ENCODE measurements around the gene SNU13. TPM values are rescaled to one million over a fixed set of nuclear protein-coding genes. Genes with fewer than 3 reads are reported as not detected.
"Not testable (repeated sequence)": the region's sequence is repeated elsewhere in the genome, so short reads cannot be mapped to it uniquely, and the experiment has no call there.

Gene SNU13
- total RNA-seq, 1 experiment from 2014 or later = 185 TPM

DNA sequence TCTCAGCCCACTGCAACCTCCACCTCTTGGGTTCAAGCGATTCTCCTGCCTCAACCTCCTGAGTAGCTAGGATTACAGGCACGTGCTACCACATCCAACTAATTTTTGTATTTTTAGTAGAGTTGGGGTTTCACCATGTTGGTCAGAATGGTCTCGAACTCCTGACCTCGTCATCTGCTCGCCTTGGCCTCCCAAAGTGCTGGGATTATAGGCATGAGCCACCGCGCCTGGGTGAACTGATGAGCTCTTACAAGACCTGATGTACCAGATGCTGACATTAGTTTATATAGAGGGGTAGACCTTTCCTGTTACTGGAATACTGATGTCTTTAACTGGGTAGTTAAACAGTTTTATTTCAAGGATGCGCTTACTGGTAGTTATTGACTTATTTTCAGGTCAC is 54.1 kb downstream of the SNU13 start:
- H3K79me2 ChIP-seq (ENCODE audit: low read length) = peaks cover 53% of the 10 kb centered on the region
- H3K4me3 ChIP-seq (ENCODE audit: low read length); DNase-seq; H3K4me1 ChIP-seq (ENCODE audit: low read length); H2AFZ ChIP-seq (ENCODE audit: low read length); H3K9me2 ChIP-seq (replicated peaks; ENCODE audit: insufficient read depth, low read length); H3K27me3 ChIP-seq (ENCODE audit: low read length); H3K4me2 ChIP-seq (ENCODE audit: low read depth, low read length, poor library complexity, severe bottlenecking); H3K9me3 ChIP-seq (ENCODE audit: low read length); H3K27ac ChIP-seq (ENCODE audit: low read length); H3K9ac ChIP-seq (ENCODE audit: low read length): not testable (repeated sequence)
- peaks cover 15% of the 10 kb centered on the region; the same call in 1 of the 2 replicates for H4K20me1 ChIP-seq (ENCODE audit: insufficient read depth, low read depth, low read length)
- peaks cover 52% of the 10 kb centered on the region for H3K36me3 ChIP-seq (ENCODE audit: insufficient read depth, low read length)

- H3K9me3 ChIP-seq (ENCODE audit: low read length); H3K9ac ChIP-seq (ENCODE audit: low read length); H3K27me3 ChIP-seq (ENCODE audit: low read length); H3K27ac ChIP-seq (ENCODE audit: low read length); H3K4me2 ChIP-seq (ENCODE audit: low read depth, low read length, poor library complexity, severe bottlenecking); DNase-seq; H3K9me2 ChIP-seq (replicated peaks; ENCODE audit: insufficient read depth, low read length); H2AFZ ChIP-seq (ENCODE audit: low read length); H3K4me1 ChIP-seq (ENCODE audit: low read length); H3K4me3 ChIP-seq (ENCODE audit: low read length): not testable (repeated sequence)
- 0 out of 2 replicates have a peak, but pooled peaks cover 10% of the 10 kb centered on the region for H4K20me1 ChIP-seq (ENCODE audit: insufficient read depth, low read depth, low read length)
- H3K79me2 ChIP-seq (ENCODE audit: low read length) = peaks cover 63% of the 10 kb centered on the region
- H3K36me3 ChIP-seq (ENCODE audit: insufficient read depth, low read length) = peaks cover 52% of the 10 kb centered on the region
These were observed 57.1 kb downstream of the SNU13 start for GRCh38 chr22:41631615-41632014.

GRCh38 chr22:41631115-41631514 is 57.6 kb downstream of the SNU13 start:
- peaks cover 59% of the 10 kb centered on the region for H3K79me2 ChIP-seq (ENCODE audit: low read length)
- H3K36me3 ChIP-seq (ENCODE audit: insufficient read depth, low read length) = peaks cover 47% of the 10 kb centered on the region

GRCh38 chr22:41625577-41625976 is 63.1 kb downstream of the SNU13 start:
- Histone ChIP-seq H3K4me3 (ENCODE audit: low read length) (no peak overlapping the region), H3K4me1 (ENCODE audit: low read length) (peaks cover 5% of the 10 kb centered on the region), H3K9me2 (replicated peaks; ENCODE audit: insufficient read depth, low read length) (no peaks in the 10 kb centered on the region), H3K4me2 (ENCODE audit: low read depth, low read length, poor library complexity, severe bottlenecking) (no peak overlapping the region), H3K36me3 (ENCODE audit: insufficient read depth, low read length) (peaks cover 40% of the 10 kb centered on the region), H2AFZ (ENCODE audit: low read length) (no peak overlapping the region), H3K27ac (ENCODE audit: low read length) (no peak overlapping the region), H3K79me2 (ENCODE audit: low read length) (peaks cover 68% of the 10 kb centered on the region), H3K9me3 (ENCODE audit: low read length) (no peaks in the 10 kb centered on the region), H4K20me1 (ENCODE audit: insufficient read depth, low read depth, low read length) (peaks cover 11% of the 10 kb centered on the region; the same call in 1 of the 2 replicates), H3K27me3 (ENCODE audit: low read length) (no peaks in the 10 kb centered on the region), H3K9ac (ENCODE audit: low read length) (no peak overlapping the region)
- no peak for DNase-seq

More at GRCh38 chr22:41631115-41631514, 57.6 kb downstream of the SNU13 start:
- H3K9me2 ChIP-seq (replicated peaks; ENCODE audit: insufficient read depth, low read length); H3K27me3 ChIP-seq (ENCODE audit: low read length); H3K4me3 ChIP-seq (ENCODE audit: low read length); H3K27ac ChIP-seq (ENCODE audit: low read length); DNase-seq; H3K9me3 ChIP-seq (ENCODE audit: low read length); H3K9ac ChIP-seq (ENCODE audit: low read length); H3K4me1 ChIP-seq (ENCODE audit: low read length); H2AFZ ChIP-seq (ENCODE audit: low read length); H3K4me2 ChIP-seq (ENCODE audit: low read depth, low read length, poor library complexity, severe bottlenecking): not testable (repeated sequence)
- H4K20me1 ChIP-seq (ENCODE audit: insufficient read depth, low read depth, low read length) = 0 out of 2 replicates have a peak, but pooled peaks cover 10% of the 10 kb centered on the region

Small RNAs within 50 kb of the gene (small RNA-seq; reads per million reads assigned to genes)
- gene HMGN2P10 (not detected), gene RF00019 (not detected), gene RNU6-476P (not detected), gene RNU6ATAC22P (not detected)

Other genes with a start within 250 kb of the SNU13 start
- 43.7 and 46.8 TPM in 2 replicates for gene TOB2, start 242.1 kb downstream of the SNU13 start, total RNA-seq (2014; rRNA removed; shearing (Covaris generic); ENCODE audit: low replicate concordance)
- 43.2 and 90.3 TPM in 2 replicates for gene PHF5A, start 220.2 kb downstream of the SNU13 start, total RNA-seq (2014; rRNA removed; shearing (Covaris generic); ENCODE audit: low replicate concordance)
- gene ACO2, start 219.8 kb downstream of the SNU13 start, total RNA-seq (2014; rRNA removed; shearing (Covaris generic); ENCODE audit: low replicate concordance) = 67.7 and 102 TPM in 2 replicates
- gene POLR3H, start 144.4 kb downstream of the SNU13 start, total RNA-seq (2014; rRNA removed; shearing (Covaris generic); ENCODE audit: low replicate concordance) = 13.2 and 17.1 TPM in 2 replicates
- gene CSDC2, start 127.9 kb downstream of the SNU13 start, total RNA-seq (2014; rRNA removed; shearing (Covaris generic); ENCODE audit: low replicate concordance) = not detected in 2 replicates
- gene PMM1, start 99.0 kb downstream of the SNU13 start, total RNA-seq (2014; rRNA removed; shearing (Covaris generic); ENCODE audit: low replicate concordance) = 10.0 and 15.2 TPM in 2 replicates
- 27.9 and 76.0 TPM in 2 replicates for gene DESI1, start 67.8 kb downstream of the SNU13 start, total RNA-seq (2014; rRNA removed; shearing (Covaris generic); ENCODE audit: low replicate concordance)
- 173 and 248 TPM in 2 replicates for gene XRCC6, start 67.6 kb downstream of the SNU13 start, total RNA-seq (2014; rRNA removed; shearing (Covaris generic); ENCODE audit: low replicate concordance)
- gene MEI1, start 10.6 kb upstream of the SNU13 start, total RNA-seq (2014; rRNA removed; shearing (Covaris generic); ENCODE audit: low replicate concordance) = 4.9 and 8.2 TPM in 2 replicates
- gene CCDC134, start 111.8 kb upstream of the SNU13 start, total RNA-seq (2014; rRNA removed; shearing (Covaris generic); ENCODE audit: low replicate concordance) = 4.4 and 12.5 TPM in 2 replicates
- gene SREBF2, start 144.2 kb upstream of the SNU13 start, total RNA-seq (2014; rRNA removed; shearing (Covaris generic); ENCODE audit: low replicate concordance) = 159 and 190 TPM in 2 replicates
- gene SHISA8, start 226.2 kb upstream of the SNU13 start, total RNA-seq (2014; rRNA removed; shearing (Covaris generic); ENCODE audit: low replicate concordance) = 3.2 and 6.5 TPM in 2 replicates
- 130 and 141 TPM in 2 replicates for gene TNFRSF13C, start 237.9 kb upstream of the SNU13 start, total RNA-seq (2014; rRNA removed; shearing (Covaris generic); ENCODE audit: low replicate concordance)

Data from Karpas-422 (cell line).